Adrenal gland (tissue), 12 donors: ENCODE results near the gene SLFNL1. TPM values are rescaled to one million over a fixed set of nuclear protein-coding genes. Genes with fewer than 3 reads are reported as not detected.

ENCODE experiments used
- DNase-seq, 7 donors: peaks; one replicate each; pipeline ENCODE4 v3.0.0-alpha.2; 2019 to 2020
- H3K27ac ChIP-seq, 5 donors: fragments of 200-600 bp; sonication (generic) in 4 of 5; 1 replicate in 3 of 5; 2 replicates in 2 of 5; pipeline versions ENCODE4 v1.5.1 to v1.8.0; 2016 to 2020; ENCODE audit warnings: mild to moderate bottlenecking in 1 of 5
- H3K27me3 ChIP-seq: fragments of 200-600 bp; 2 replicates; pipeline ENCODE4 v1.8.0; 2021
- H3K36me3 ChIP-seq, 2 donors: fragments of 200-600 bp; replicated peaks in 1 of 2; 1 replicate in 1 of 2; 2 replicates in 1 of 2; pipeline versions ENCODE4 v1.5.1 to v1.8.0; 2018 to 2022
- H3K4me1 ChIP-seq, 2 donors: fragments of 200-600 bp; replicated peaks in 1 of 2; 1 replicate in 1 of 2; 2 replicates in 1 of 2; pipeline versions ENCODE4 v1.5.1 to v1.8.0; 2018 to 2021
- H3K4me3 ChIP-seq, 4 donors: fragments of 200-600 bp; sonication (generic) in 3 of 4; one replicate each; pipeline ENCODE4 v1.5.1; 2016 to 2018
- H3K9me3 ChIP-seq, 3 donors: fragments of 200-600 bp; sonication (generic) in 1 of 3; replicated peaks in 1 of 3; 1 replicate in 2 of 3; 2 replicates in 1 of 3; pipeline versions ENCODE4 v1.5.1 to v1.8.0; 2016 to 2021
- POLR2A ChIP-seq, 2 donors: fragments of 450-650 bp; IDR thresholded peaks; one replicate each; pipeline ENCODE4 v1.6.1; 2017; ENCODE audit warnings: antibody characterized with exemption in 2 of 2, mild to moderate bottlenecking in 2 of 2, moderate library complexity in 1 of 2
- WGBS, 4 donors: extraction: QIAGEN DNeasy Blood & Tissue Kit in 2 of 4; methylation state at CpG; one replicate each; pipeline versions ENCODE4 v1.1.5 to v1.1.7; 2013 to 2017; 5-methylcytosine and 5-hydroxymethylcytosine counted together
- intact Hi-C, 2 donors: fragments of 100-400 bp; cut with DNase I; formaldehyde crosslinking; loops; one replicate each; pipeline versions ENCODE4 v1.14.1 to v1.15.0; 2022 to 2023
- polyA plus RNA-seq, 3 donors: library from polyadenylated mRNA; stranded (reverse); fragments of 200-250 nt in 2 of 3; fragments of 350-450 nt in 1 of 3; fragmentation: Illumina TruSeq in 1 of 3; extraction: RNeasy Lipid Tissue Mini Kit (QIAGEN cat#74804) in 1 of 3; gene quantifications; one replicate each; pipeline ENCODE4 v1.2.3, GENCODE V29; 2013 to 2014
- total RNA-seq, 9 donors: library from RNA; depleted of rRNA in 4 of 9; stranded (reverse); fragments of >200 nt in 4 of 9; fragments of 120-200 nt in 1 of 9; fragmentation: NEBNext Ultra II Directional in 1 of 9; extraction: Animal tissue kit (Norgen Biotek cat#: 25700) in 1 of 9; gene quantifications; one replicate each; pipeline versions ENCODE4 v1.1.0 to v1.2.4, GENCODE V29; 2013 to 2023
- TF ChIP-seq, protein P1 (sequence below), 6 experiments: fragments of 450-650 bp in 4 of 6; fragments of 200-600 bp in 2 of 6; sonication (generic) in 1 of 6; IDR thresholded peaks; 1 replicate in 5 of 6; 2 replicates in 1 of 6; pipeline versions ENCODE4 v1.5.1 to v1.8.0; 2016 to 2021; ENCODE audit warnings: antibody characterized with exemption in 6 of 6, mild to moderate bottlenecking in 2 of 6, moderate library complexity in 1 of 6
- donor health status: healthy with polysubstance abuse.
- donor health status: Bipolar disorder and iron deficiency.
- donor health status: DM: yes; HTN: yes; CAD: no.
- donor health status: DM: no; HTN: no; CAD: no.
- donor health status: DM: no; HTN: no; CAD: no.
- donor health status: DM: yes; HTN: yes; CAD: no.

Gene SLFNL1
- total and polyA plus RNA-seq, 12 donors = 0.06 to 1.4 (median 0.26) TPM; not detected in 1

DNA sequence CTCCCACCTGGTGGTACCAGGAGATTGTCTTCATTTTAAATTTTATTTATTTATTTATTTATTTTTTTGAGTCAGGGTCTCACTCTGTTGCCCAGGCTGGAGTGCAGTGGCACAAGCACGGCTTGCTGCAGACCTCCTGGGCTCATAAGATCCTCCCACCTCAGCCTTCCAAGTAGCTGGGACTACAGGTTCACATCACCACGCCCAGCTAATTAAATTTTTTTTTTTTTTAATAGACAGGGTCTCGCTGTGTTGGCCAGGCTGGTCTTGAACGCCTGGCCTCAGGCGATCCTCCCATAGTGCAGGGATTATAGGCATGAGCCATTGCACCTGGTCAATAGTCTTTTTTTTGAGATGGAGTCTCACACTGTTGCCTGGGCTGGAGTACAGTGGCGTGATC, 8.5 kb downstream of the SLFNL1 start:
- Histone ChIP-seq H3K4me1 (peaks cover 0 to 4% of the 10 kb centered on the region in 2 donors), H3K36me3 (peaks cover 0 to 53% of the 10 kb centered on the region in 2 donors), H3K27ac (no peak overlapping the region), H3K27me3 (no peaks in the 10 kb centered on the region), H3K4me3 (no peak overlapping the region), H3K9me3 (no peaks in the 10 kb centered on the region)
- TF ChIP-seq, protein P1, sequence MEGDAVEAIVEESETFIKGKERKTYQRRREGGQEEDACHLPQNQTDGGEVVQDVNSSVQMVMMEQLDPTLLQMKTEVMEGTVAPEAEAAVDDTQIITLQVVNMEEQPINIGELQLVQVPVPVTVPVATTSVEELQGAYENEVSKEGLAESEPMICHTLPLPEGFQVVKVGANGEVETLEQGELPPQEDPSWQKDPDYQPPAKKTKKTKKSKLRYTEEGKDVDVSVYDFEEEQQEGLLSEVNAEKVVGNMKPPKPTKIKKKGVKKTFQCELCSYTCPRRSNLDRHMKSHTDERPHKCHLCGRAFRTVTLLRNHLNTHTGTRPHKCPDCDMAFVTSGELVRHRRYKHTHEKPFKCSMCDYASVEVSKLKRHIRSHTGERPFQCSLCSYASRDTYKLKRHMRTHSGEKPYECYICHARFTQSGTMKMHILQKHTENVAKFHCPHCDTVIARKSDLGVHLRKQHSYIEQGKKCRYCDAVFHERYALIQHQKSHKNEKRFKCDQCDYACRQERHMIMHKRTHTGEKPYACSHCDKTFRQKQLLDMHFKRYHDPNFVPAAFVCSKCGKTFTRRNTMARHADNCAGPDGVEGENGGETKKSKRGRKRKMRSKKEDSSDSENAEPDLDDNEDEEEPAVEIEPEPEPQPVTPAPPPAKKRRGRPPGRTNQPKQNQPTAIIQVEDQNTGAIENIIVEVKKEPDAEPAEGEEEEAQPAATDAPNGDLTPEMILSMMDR (IDR thresholded peaks at IDR 0.05) = no peak
- no peak for TF ChIP-seq POLR2A (IDR thresholded peaks at IDR 0.05)
- intact Hi-C loops = no loop called here
- 94 to 98% (median 96%) methylated on average over 6 of the region's 6 CpGs for WGBS, 4 donors
- DNase-seq = no peak

DNA sequence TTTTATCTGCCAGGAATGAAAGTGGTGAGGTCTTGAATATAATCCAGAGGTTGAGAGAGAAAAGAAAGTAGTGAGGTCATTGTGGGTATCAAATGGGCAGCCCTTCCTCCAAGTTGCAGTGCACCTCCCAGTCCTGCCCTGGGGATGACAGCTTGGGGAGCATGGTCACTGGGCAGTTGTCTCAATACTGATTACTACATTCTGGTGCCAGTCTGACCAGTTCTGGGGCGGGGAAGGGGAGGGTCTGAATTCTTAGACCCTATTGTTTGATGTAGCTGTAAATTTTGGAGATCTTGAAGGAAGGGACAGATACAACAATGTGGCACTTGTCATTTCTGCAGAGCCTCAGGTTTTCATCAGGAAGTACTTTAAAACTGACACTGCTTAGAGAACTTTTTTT, 11.2 kb downstream of the SLFNL1 start:
- Histone ChIP-seq H3K4me3 (no peak overlapping the region), H3K9me3 (no peaks in the 10 kb centered on the region), H3K36me3 (peaks cover 0 to 72% of the 10 kb centered on the region in 2 donors), H3K27me3 (no peaks in the 10 kb centered on the region), H3K4me1 (peaks cover 0 to 4% of the 10 kb centered on the region in 2 donors), H3K27ac (no peak overlapping the region)
- 82 to 98% (median 93%) methylated on average over 1 of the region's 1 CpG for WGBS, 4 donors
- DNase-seq = no peak
- TF ChIP-seq, protein P1 (IDR thresholded peaks at IDR 0.05) = no peak
- TF ChIP-seq POLR2A (IDR thresholded peaks at IDR 0.05) = no peak
- intact Hi-C loops = no loop called here

DNA sequence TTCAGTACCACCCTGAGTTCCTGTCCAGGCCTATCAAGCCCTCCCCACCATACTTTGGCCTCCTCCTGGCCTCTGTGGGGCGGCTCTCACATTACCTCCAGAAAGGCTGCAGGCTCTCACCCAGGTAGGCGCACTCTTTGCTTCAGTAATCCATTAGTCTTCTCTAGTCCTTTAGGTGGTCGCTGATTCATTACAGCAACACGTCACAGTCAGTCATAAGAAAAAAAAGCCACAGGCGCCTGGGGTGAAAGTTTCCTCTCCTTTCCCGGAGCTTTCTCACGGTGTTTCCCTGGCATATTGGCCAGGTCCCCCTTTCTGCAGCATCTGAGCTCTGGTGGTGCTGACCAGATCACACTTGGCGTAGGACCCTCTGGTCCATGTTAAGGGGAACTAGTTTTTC, 12.1 kb downstream of the SLFNL1 start:
- WGBS, 4 donors = 90 to 99% (median 95%) methylated on average over 8 of the region's 8 CpGs
- no peaks in the 10 kb centered on the region for H3K9me3 ChIP-seq
- TF ChIP-seq, protein P1 (IDR thresholded peaks at IDR 0.05) = no peak
- TF ChIP-seq POLR2A (IDR thresholded peaks at IDR 0.05) = no peak
- H3K27ac ChIP-seq = no peak overlapping the region
- intact Hi-C loops = no loop called here
- no peaks in the 10 kb centered on the region for H3K27me3 ChIP-seq
- peaks cover 0 to 4% of the 10 kb centered on the region in 2 donors for H3K4me1 ChIP-seq
- DNase-seq = no peak
- peaks cover 0 to 72% of the 10 kb centered on the region in 2 donors for H3K36me3 ChIP-seq
- no peak overlapping the region for H3K4me3 ChIP-seq

DNA sequence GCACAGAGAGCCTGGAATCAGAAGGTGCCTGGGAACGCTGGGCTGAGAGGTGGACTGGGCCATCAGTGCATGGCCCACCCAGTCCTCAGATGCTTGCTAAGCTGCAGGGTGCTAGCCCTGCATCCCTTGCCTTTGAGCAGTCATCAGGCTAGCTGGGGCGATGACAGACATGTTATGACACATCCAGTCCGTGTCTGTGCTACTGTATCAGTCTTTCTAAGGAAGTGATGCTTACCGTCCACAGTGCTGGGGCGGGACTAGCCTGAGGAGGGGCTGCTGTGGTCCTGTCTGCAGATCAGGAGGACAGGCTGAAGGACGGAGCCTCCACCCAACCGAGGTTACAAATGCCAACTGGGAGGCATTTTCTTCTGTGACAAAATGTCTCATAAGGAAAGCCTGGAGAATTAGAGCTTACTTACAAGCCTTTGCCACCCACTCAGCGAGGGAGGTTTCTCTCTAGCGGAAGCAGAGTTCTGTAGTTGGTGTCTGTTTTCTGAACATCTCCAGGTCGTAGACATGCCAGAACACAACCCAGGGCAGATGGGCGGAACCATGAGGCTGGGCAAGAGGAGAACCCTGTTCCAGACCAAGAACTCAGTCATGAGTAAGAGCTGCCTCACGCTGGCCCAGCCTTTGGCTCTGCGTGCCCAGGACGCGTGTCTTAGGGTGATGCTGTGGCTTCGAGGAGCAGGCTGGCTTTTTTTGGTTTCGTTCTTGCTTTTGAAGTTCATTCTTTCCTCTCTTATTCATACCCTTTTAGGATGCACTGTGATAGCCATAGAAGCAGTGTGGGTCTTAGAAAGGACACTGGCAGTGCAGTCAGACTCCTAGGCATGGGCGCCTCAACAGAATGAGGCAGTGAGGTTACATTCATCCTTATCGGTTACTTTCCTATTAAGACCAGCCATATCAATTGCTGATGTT, 14.3 kb downstream of the SLFNL1 start:
- no peak for DNase-seq
- TF ChIP-seq, protein P1 (IDR thresholded peaks at IDR 0.05) = no peak
- no peak for TF ChIP-seq POLR2A (IDR thresholded peaks at IDR 0.05)
- intact Hi-C loops = no loop called here
- H3K4me1 ChIP-seq = peaks cover 5 to 15% of the 10 kb centered on the region in 2 donors
- WGBS, 4 donors = 92 to 94% (median 93%) methylated on average over 17 to 19 of the region's 19 CpGs
- H3K27me3 ChIP-seq = no peaks in the 10 kb centered on the region
- peaks cover 0 to 67% of the 10 kb centered on the region in 2 donors for H3K36me3 ChIP-seq
- H3K4me3 ChIP-seq = no peak overlapping the region
- no peak overlapping the region for H3K27ac ChIP-seq
- no peaks in the 10 kb centered on the region for H3K9me3 ChIP-seq
